Fibroblast of peridontal ligament (primary cell): ENCODE results near the gene FRS2.
"Not testable (repeated sequence)": the region's sequence is repeated elsewhere in the genome, so short reads cannot be mapped to it uniquely, and the experiment has no call there.

Experiments used
- DNase-seq: peaks from one replicate; pipeline ENCODE4 v3.0.0-alpha.2; 2010; ENCODE audit errors: extremely low read depth

FRS2 gene, protein sequence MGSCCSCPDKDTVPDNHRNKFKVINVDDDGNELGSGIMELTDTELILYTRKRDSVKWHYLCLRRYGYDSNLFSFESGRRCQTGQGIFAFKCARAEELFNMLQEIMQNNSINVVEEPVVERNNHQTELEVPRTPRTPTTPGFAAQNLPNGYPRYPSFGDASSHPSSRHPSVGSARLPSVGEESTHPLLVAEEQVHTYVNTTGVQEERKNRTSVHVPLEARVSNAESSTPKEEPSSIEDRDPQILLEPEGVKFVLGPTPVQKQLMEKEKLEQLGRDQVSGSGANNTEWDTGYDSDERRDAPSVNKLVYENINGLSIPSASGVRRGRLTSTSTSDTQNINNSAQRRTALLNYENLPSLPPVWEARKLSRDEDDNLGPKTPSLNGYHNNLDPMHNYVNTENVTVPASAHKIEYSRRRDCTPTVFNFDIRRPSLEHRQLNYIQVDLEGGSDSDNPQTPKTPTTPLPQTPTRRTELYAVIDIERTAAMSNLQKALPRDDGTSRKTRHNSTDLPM

DNA sequence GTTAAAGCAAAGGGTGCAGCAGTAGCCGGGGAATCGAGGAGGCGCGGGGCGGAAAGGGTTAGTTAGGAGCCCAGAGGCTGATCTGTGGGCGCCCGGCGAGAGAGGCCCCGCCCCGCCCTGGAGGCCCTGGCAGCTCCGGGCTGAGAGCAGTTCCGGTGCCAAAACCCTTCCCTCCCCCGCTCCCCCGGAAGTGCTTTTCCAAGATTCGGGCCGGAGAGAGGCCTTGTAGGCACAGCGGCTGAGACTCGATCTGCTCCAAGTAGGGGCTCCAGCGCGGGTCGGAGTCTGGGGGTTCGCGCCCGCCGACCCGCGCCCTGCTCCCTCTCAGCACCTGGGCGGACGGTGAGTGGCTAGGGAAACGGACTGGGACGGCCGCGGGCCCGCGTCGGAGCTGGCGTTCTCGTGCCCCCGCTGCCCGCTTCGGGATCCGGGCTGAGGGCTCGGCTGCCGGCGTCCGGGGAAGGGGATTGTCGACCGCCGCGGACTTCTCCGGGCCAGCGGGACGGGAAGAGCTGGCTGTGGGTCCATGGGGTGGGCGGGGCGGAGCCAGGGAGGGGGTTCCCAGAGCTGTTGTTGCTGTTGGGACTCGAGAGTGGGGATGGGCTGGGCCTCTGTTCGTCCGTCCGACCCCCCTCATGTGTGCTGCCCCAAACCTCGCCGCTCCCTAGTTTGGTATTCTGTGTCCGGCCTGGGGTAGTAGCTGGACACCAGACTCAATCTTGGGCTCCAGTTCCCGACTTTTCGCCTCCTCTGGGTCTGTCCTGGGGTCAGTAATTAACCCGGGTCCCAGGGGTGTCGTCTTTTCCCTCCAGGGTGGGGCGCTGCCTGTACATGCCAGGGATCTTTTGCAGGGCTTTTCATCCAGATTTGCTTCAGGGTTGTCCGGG is at the start of gene FRS2:
FRS2 (plus strand) TSS at position 200 of the 887 bp plus-strand sequence. CDS start 98,643 bp downstream, outside the sequence.
- peak; percentile 87 for DNase-seq

DNA sequence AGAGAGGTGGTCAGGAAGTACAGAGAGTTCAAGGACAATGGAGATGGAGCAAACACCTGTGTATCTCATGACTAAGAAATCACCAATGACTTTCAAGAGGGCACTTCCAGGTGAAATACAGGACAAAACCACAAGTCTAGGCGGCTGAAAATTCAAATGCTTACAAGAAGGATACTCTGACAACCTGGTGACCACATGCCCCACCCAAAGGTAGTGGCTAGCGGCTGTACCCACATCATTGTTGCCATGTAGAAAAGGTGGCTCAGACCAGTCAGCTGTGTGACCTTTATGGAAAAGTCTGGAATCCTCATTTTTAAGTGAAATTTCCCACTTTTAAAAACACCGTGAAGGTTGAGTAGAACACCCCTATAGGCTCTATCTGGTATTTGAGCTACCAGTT is 48.6 kb upstream of the FRS2 start:
- DNase-seq: no peak

DNA sequence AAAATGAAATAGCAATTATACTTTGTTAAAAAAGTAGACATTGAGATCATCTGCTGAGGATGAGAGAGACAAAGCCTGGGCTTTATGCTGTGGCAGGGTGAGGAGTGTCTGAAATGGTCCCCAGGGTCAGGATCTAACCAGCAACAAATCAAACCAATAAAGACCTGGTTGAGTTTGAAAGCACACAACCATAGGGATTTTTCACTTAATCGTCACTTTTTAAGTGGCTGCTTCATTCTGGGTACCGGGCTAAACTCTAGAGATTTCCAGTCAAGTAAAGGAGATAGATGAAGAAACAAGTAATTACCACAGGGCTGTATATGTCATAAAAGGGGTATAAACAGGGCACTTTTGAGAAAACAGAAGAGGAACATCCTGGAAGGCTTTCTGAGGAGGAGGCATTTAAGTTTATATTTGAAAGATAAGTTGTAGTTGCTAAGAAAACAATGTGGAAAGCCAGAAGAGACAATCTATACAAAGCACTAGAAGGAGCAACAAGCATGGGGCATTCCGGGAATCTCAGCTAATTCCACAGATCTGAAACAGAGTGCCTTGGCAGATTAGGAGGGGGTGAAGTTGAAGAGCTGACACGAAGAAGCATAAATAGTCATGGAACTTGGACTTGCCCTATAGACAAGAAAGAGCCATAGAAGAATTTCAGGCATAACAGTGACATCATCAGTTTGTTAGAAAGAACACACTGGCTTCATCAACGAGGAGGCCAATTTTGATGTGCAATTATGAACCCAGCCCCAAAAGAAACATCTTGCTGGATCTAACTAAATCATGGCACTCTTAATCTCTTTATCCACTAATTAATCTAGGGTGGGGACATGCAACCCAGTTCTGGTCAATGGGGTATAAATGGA is 46.9 kb upstream of the FRS2 start:
- no peak for DNase-seq

DNA sequence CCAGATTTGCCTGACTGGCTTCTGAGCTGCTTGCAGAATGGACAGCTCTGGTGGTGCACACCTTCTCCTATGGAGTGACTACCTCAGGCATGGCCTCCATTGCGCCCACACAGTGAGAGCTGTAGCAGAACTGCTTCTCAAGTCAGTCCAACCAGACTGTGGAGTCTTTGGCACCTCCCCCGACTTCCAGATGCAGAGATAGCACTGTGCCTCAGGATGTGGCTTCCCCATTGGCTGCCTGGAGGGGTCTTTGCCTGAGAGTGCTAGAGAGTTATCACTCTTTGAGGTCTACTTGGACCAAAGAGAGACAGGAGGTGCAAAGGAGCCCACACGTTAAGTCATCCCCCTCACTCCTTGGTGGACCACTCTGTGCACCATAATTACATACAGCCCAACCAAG is 44.8 kb upstream of the FRS2 start:
- no peak for DNase-seq

DNA sequence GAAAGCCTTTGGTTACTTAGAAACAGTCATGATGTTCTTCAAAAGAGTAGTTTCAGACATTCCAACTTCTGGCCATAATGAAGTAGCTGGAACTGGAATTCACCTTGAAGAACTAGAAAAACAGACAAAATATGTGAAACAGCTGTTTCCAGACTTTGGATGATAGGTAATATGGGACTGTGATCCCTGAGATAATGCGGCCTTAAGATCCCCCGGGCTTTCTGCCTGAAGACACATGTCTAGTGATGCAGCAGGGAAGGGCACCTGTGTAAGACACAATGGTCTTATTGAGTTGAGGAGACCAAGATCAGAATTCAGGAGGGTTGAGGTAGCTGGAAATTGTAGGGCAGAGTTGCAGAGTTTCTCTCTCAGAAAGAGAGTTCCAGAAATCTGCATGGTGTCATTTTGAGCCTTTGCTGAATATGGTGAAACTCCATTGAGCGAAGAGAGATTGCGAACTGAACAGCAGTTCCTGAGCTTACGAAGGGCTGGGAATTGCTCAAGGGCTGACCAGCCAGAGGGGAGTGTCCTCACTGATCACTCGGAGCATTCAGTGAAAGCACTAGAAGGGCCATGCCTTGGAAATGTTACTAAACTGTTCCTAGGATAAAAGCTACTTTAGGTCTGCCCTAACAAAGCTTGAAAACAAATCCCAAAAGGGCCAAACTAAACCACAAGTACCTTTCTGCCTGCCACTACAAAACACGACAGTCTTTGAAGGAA is 41.7 kb upstream of the FRS2 start:
- no peak for DNase-seq

DNA sequence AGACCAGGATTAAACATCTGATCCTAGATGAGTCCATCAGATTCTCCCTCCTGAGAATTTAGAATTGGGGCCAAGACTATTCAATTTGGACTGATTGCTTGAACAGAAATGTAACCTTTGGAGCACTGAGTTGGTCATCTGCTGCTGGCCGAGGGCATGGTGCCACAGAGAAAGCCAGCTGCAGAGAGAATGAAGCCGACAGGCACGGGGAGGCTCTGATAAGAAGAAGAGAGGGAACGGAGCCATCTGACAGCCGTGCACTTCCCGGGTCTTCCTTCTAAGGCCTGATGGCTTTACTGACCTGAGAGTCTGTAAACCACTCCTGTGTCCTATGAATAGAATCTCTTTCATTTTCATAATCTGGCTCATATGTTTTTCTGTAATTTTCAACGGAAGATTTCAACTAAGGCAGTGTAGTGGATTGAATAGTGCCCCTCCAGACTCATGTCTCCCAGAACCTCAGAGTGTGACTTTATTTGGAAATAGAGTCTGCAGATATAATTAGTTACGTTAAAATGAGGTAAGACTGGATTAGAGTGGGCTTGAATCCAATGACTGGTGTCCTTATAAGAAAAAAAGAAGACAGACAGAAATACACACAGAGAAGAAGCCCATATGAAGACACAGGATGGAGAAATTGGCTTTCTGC is 39.1 kb upstream of the FRS2 start:
- DNase-seq: no peak

DNA sequence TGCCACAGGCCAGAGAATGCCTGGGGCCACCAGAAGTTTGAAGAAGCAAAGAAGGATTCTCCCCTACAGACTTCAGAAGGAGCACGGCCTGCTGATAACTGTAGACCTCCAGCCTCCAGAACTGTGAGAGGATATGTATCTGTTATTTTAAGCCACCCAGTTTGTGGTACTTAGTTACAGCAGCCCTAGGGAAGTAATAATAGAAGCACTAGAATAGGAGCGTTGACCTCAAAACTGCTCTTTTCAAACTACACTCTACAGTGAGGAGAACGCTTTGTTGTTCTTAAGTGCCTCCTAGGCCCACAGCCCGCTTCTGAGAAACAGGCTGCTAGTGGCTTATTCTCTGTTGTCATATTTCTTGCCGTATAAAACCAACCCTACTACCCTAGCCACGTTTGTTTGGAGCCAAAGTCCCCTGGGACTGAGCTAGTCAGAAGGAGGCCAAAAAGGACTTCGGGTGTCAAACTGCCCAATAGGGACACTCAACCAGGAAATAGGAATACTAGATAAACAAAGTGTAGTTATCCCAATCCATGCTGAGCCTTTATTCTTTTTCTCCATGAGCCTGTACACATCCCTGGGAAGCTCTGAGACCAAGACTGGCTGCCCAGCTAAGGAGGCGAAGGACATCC is 38.5 kb upstream of the FRS2 start:
- peak; percentile 12 for DNase-seq

DNA sequence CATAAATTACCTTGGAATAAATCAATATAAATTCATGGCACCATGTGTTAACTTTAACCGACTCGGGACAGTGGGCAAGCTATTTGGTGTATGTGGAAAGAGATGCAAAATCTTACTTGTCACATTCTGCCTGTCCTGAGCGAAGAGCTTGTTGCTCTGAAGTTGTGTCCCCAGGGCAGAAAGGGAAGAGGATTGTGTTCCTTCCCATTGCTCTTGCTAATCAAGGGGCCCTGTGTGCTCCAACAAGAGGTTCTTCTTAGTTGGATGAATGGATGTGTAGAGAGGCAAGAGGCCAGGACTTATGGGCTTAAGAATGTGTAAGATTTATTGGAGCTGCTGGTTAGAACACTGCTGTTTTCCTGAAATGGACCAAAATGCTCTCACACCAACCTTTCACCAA is 36.5 kb upstream of the FRS2 start:
- DNase-seq: no peak

DNA sequence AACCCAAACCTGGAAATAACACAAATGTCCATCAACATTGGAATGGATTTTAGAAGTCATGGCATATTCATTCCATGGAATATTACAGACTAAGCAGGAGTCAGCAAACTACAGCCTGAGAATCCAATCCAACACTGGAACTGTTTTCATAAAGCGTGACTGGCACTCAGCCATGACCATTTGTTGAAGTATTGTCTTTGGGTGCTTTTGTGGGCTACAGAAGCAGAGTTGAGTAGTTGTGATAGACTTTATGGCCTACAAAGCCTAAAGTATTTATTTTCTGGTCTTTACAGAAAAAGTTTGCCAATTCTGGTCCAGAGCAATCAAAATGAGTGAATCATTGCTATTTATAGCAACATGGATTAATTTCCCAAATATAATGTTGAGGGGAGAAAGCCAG is 34.5 kb upstream of the FRS2 start:
- DNase-seq: peak; percentile 66

DNA sequence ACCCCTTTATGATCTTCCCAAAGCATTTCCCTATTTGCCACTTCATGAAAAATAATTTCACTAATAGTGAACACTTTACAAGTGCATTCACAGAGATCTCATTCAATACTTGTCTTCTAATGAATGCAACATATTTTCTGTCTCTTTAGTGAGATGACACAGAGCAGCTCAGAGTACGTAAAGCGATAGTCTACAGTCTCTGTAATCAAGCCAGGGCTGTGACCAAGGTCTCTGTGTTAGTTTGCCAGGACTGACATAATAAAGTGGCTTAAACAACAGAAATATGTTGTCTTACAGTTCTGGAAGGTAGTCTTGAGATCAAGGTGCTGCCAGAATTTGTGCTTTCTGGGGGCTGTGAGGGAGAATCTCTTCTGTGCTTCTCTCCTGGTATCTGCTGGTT is 33.1 kb upstream of the FRS2 start:
- no peak for DNase-seq

DNA sequence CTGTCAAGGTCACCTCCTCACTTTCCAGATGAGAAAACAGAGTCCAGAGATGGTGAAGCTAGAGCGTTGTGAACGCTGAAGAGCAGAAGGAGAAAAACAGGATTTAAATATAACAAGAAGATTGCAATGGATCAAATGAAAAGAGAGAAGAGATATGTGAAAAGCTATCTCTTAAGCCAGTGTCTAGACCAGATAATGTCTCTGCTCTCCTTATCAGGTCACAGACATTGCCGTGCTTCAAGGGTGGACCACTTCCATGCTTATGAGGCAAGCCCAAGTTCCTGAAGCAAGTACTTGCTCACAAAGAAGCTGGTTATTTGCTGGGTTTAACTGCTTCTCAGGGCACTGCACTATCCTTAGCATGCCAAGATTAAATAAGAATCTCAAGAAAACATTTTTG is 31.6 kb upstream of the FRS2 start:
- DNase-seq: no peak

DNA sequence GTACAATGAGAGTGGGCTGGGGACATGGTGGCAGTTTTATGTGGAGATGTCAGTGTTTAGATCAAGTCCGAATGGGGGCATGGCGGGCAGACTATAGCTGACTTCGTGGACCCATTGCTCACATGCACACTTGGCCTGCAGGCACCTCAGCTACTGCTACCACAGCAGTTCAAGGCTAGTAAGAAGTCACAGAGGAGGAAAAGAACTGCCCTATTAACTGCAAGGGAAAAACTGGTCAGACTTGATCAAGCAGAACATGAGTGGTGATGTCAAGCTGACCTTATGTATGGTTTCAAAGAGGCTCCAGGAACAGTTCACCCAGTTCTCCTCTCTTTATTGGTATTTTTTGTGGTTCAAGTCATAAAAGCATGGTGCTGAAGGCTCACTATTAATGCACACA is 30.2 kb upstream of the FRS2 start:
- DNase-seq: no peak

DNA sequence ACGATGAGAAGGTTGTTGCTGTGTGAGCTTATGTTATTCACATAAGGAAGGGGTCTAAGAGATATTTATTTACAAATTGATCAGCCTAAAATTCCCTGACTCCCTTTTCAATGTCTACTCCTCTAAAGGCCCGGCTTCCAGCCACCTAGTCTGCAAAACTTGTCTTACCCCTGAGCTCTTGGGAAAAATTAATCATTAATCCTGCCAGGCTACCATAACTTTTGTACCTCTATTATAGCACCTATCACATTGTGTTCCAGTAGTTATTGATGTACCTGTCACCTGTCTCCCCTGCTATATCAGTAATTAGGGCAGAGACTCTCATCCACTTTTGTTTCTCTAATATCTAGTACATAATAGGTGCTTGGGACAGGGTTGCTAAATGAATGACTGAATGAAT is 29.3 kb upstream of the FRS2 start:
- no peak for DNase-seq

DNA sequence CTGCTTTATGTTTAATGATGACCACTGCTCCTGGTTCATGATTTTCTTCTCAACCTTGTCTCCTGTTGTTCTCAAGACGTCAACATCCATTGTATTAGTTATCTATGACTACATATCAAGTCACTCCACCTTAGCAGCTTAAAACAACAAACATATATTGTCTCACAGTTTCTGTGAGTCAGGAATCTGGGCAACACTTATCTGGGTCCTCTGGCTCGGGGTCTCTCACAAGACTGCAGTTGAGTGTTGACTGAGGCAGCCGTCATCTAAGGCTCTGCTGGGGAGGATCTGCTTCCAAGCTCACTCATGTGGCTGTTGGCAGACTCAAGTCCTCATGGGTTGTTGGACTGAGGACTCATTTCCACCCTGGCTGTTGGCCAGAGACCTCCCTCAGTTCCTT is 27.3 kb upstream of the FRS2 start:
- DNase-seq: no peak

DNA sequence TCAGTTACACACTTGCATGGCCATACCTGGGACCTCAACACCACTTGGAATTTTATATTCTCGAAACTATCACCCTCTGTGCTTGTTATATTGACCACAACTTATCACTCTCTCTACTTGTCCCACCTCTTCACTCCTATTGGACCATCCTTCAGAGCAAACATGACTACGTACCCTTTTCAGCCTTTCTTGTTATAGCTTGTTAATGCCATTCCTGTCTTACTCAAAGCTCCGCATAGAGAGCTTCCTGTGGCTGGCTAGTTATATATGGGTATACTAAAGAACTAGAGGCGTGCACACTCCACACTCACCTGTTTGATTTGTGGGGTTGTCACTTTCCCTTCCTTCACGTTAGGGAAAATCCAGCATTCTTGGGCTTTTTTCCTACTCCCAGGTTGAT is 26.3 kb upstream of the FRS2 start:
- no peak for DNase-seq

DNA sequence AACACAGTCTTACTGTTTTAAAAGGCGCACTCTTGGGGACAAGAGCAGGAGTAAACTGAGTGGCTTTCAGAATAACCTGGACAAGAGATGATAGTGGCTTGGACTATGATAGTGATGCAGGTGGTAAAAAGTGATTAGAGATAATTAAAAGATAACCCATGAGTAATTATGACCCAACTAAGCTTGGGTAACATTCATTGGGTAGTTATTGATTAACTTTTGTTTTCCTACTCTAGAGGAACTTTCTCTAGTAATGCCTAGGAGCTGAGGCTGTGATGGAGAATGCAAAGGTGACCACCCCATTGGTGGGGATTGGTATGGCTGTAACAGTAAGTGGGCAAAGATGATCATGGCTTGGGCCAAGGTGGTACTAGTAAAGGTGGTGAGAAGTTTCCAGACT is 22.3 kb upstream of the FRS2 start:
- DNase-seq: no peak

DNA sequence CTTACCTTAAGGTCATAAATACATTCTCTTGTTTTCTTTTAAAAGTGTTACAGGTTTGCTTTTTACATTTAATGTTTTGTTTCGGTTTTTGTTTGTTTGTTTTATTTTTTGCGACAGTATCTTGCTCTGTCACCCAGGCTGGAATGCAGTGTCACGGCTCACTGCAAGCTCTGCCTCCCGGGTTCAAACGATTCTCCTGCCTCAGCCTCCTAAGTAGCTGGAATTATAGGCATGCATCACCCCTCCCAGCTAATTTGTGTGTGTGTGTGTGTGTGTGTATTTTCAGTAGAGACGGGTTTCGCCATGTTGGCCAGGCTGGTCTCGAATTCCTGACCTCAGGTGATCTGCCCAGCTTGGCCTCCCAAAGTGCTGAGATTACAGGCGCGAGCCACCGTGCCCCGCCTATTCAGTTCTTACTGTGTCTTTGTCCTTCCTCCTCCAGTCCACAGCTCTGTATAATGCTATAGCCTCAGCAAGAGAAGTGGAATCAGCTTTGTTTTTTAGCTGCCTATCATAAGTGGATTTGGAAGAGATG is 17.5 kb upstream of the FRS2 start:
- not testable (repeated sequence) for DNase-seq

DNA sequence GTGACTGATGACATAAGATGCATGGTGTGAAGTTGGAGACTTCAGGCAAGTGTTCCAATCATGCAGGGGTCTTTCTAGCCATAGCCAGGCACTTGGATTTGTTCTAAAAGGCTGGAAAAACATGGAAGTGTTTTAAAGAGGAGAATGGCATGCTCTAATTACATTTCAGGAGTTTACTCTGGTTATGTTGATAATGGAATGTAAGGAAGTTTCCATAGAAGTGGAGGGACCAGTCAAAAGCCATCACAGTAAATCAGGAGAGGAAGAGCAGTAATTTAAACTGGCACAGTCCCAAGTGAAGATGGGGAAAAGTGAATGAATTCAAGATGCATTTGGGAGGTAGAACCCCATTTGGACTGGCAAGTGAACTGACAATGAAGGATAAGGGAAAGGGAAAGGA is 13.9 kb upstream of the FRS2 start:
- no peak for DNase-seq

DNA sequence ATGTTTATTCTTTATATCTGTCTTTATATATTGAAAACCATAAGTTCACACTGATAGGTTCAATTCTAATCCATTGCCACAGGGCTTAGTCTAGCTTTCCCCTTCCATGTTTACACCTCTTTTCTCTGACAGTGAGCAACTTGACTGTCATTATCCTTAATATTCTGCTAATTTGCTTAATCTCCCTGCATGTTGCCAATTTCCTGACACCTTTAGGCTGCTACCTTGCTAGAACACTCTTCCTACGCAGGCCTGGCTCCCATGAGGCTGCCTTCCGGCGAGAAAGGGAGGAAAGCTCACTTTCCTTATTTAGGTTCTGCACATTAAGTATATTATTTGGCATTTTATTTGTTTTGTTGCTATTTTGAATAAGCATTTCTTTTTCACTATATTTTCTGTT is 12.8 kb upstream of the FRS2 start:
- no peak for DNase-seq

DNA sequence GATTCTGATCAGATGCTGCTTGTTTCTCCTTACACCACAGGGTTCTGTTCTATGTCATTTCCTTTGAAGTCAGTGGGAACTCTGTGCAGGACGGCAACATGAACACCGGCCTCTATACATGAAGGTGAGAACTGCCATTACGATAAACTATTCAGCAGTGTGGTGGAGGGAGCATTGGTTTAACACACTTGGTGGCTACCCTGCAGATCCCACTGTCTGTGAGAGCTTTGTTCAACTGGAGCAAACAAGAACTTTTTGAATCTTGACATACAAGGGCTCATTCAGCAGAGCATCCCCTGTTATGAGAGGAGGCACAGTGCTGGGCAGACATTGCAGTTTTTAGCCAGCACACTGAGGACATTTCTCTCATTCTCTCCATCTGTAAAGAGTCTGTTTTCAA is 10.7 kb upstream of the FRS2 start:
- no peak for DNase-seq
